ENCODE measurements around the gene IGFBP6.

The IGFBP6 gene
- total RNA-seq = 0.24 to 0.77 reads per million in 2 donors

- DNase-seq = peak; percentile 45
Measured at GRCh38 chr12:53097564-53098353, at the start of gene IGFBP6. Gene IGFBP6, plus strand, starts transcription at chr12:53097667. Its CDS starts 51 bp downstream, at chr12:53097718.

DNA sequence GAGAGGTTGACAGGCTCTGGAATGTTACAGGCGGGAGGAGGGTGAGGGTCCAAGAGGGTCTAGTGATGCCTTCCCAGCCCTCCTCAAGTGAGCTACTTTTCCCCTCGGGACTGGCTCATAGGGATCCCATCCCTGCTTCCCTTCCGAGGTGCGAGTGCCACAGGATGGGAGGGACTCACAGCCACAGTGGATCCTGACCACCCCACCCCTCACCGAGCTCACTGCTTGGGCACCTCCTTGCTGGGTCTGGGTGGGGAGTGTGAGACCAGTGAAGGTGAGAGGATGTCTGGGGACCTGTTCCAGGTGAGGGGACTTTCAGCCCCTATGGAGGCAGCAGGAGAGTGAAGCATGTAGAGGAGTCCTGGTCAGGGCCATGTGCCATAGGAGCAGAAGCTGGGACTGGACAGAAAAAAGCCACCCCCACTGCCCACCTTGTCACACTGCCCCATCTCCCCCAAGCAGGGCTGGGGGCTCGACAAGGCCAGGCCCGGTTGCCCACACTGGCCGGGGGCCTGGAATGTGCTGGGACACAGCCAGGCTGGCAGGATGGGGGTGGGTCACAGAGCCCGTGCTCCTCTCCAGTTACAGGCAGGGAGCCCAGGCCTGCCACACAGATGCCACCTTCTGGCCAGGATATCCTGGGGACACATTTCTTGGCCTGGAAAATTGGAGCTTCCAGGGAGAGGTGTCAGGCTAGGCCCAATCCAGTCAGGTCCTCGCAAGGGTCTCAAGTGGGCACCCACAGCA, 49.3 kb upstream of the IGFBP6 start:
- no peak for DNase-seq

DNA sequence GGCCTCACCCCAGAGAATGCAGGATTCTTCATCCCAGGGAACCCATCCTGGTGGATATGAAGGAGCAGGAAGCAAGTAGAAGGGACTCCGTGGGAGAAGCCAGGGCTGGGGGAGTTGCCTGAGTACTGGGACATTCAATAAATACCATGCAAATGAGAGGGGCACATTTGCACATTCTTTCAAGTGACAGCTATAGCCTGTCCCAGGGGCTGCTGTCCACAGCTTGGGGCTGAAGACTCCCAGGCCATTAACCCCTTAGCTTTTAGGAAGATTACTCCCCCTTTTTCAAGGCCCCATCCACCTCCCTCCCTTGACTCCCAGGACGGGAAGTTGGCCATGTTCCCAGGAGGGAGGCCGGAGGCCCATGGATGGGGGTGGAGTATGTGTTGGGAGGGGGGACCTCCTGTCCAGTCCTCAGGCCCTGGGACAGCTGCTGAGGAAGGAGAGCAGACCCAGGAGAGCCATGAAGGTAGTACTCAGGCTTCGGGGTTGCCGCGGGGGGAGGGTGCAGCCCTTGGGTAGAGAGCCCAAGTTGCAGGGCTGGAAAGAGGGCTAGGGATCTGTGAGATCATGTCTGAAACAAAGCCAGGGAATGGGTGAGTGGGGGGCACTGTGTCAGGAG, 48.6 kb upstream of the IGFBP6 start:
- DNase-seq = no peak

DNA sequence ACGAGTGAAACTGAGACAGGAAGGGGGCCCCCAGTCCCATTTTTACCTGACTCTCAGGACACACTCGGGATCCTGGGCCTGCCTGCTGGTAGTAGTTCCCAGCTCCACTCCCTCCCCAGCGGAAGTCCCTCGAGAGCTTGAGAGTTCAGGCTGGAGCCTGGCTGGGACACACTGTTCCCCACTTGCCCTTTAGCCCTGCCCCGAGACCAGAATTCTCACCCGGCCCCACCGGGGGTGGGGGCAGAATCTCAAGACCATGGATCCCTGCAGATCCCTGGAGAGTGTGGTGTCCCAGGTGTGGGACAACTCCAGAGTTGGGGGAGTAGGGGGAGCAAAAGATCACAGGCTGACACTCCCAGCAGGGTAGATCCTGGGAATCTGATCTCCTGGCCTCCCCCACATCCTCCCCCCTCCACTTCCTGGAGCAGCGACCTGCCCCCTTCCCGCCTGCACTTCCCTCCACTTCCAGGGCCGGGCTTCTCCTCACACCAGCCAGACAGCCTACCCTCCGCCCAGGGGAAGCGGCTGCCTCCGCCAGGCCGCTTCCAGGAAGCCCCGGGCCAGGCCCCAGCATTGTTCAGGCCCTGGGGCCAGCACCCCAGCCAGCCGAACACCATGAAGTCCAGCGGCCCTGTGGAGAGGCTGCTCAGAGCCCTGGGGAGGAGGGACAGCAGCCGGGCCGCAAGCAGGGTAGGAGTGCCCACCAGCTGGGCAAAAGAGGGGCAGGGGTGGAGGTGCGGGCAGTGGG, 47.7 kb upstream of the IGFBP6 start, which contains the start of gene TNS2:
Gene TNS2, plus strand, starts transcription at position 495 of the 748 bp plus-strand sequence. Its CDS starts 121 bp downstream, at position 616.
- DNase-seq = no peak

GRCh38 chr12:53050426-53051057, 46.9 kb upstream of the IGFBP6 start:
- DNase-seq = no peak

GRCh38 chr12:53051058-53051880, 46.2 kb upstream of the IGFBP6 start:
- DNase-seq = no peak

GRCh38 chr12:53051881-53052412, 45.5 kb upstream of the IGFBP6 start:
- DNase-seq = no peak

DNA sequence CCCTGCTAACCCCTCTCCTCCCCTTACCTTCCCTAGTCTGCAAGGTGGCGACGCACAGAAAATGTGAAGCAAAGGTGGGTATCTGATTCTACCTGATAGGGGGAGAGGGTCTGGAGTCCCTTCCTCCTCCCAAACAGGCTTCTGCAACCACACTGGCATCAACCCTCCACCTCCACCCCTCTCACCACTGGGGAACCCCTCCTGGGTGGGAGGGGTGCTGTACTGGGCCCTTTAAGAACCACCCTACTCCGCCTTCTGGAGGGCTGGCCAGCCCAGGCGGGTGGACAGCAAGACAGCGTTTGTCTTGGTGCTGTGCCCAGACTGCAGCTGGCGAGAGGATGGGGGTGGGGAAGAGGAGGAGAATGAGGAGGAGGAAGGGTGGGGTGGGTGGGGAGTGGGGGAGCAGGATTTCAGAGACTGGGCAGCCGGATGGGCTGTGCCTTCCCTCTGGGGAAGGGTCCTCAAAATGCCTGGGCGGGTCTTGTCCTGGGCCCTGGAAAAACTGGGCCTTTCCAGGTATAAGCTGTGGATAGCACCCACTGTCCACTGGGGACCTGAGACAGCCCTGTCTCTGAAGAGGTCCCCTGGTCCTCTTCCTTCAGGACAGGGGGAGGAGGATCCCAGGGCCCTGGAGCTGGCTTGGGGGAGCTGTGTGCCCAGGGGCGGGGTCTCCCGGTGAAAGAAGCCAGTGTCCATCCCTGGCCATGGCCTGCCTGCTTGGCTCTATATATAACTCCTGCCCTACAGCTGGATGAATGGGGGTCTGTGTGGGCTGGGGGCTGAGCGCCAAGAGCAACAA, 44.8 kb upstream of the IGFBP6 start:
- DNase-seq = no peak

DNA sequence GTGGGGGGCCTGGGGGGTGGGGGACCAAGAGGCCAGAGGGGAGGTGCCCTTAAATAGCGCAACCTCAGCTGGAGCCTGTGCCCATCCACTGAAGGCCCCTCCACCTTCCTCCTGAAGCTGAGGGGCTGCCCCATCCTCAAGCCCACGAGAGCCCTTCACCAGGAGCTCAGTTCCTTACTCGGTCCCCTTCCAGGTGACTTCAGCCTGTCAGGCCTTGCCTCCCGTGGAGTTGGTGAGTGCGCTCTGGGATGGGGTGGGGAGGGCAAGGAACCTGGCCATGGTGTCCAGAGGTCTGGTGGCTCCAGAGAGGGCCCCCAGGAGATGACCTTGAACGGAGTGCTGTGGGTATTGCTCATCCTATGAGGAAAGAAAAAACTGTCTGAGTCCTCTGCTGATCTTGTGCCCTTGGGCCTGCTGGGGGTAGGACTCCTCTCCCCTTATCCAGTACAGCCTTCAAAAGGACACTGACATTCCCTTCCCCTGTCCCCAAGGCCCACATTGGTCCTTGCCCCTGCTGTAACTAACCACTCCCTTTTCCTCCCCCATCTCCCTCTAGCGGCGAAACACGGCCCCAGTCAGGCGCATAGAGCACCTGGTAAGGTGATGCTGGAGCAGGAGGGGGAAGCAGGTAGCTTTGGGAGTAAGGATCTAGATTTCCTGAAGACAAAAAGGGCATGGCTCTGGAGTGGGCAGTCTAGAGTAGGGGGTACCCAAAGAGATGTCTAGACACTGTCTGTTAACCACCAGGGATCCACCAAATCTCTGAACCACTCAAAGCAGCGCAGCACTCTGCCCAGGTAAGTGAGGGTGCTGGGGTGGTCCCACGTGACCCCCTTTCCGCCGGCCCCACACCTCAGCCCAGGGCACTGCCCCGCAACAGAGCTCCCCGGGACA, 44.0 kb upstream of the IGFBP6 start:
- peak; percentile 59 for DNase-seq

DNA sequence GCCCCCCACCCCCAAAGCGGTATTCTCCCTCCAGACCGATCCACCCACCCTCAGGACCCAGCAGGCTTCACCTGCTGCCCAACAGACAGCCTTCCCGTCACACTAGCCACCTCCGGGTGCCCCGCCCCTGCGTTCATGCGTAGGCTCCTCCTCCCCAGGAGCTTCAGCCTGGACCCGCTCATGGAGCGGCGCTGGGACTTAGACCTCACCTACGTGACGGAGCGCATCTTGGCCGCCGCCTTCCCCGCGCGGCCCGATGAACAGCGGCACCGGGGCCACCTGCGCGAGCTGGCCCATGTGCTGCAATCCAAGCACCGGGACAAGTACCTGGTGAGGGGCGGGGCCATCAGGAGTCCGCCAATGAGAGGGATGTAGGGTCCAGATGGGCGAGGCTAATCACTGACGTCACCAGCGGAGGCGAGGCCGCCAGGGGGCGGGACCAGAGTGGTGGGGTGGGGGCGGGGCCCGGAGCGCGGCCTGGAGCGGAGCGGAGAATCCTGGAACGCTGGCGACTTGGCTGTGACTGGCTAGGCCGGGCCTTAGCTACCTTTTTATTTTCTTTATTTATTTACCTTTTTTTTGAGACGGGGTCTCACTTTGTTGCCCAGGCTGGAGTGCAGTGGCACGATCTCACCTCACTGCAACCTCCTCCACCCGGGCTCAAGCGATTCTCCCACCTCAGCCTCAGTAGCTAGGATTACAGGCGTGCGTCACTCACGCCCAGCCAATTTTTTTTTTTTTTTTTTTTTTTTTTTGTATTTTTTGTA, 43.2 kb upstream of the IGFBP6 start:
- peak; percentile 91 for DNase-seq

DNA sequence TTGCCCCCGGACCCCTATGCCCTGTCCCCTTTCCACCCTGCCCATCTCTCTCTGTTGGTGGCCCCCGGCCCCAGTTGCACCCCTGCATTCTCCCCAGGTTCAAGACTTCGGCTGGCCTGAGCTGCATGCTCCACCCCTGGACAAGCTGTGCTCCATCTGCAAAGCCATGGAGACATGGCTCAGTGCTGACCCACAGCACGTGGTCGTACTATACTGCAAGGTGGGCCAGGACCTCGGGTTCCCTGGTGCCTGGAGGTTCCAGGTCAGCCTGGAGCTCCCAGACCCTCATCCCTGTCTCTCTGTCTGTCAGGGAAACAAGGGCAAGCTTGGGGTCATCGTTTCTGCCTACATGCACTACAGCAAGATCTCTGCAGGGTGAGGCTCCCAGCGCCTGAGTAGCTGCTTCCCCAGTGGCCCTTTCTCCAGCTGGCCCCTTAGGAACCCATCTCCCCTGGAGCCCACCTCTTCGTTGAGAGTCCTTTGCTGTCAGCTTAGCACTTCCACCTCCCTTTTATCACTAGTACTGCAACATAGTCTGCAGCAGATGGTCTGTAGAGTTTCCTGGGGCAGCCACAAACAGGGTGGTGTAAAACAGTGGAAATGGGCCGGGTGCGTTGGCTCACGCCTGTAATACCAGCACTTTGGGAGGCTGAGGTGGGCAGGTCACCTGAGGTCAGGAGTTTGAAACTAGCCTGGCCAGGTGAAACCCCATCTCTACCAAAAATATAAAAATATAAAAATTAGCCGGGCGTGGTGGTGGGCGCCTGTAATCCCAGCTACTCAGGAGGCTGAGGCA, 41.8 kb upstream of the IGFBP6 start:
- no peak for DNase-seq

GRCh38 chr12:53056296-53056695, 41.2 kb upstream of the IGFBP6 start:
- no peak for DNase-seq

DNA sequence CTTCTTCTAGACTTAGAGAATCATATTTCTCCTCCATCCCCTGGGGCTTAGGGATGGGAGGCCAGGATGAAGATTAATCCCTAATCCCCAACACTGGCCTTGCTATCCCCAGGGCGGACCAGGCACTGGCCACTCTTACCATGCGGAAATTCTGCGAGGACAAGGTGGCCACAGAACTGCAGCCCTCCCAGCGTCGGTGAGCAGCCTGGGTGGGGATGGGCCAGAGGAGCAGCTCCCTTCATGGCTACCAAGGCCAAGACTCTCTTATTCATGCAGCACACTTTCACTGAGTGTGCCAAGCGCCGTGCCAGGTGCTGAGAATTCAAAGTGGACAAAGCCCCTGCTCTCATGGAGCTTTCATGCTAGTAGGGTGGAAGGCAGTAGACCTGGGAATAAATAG, 40.6 kb upstream of the IGFBP6 start:
- no peak for DNase-seq

DNA sequence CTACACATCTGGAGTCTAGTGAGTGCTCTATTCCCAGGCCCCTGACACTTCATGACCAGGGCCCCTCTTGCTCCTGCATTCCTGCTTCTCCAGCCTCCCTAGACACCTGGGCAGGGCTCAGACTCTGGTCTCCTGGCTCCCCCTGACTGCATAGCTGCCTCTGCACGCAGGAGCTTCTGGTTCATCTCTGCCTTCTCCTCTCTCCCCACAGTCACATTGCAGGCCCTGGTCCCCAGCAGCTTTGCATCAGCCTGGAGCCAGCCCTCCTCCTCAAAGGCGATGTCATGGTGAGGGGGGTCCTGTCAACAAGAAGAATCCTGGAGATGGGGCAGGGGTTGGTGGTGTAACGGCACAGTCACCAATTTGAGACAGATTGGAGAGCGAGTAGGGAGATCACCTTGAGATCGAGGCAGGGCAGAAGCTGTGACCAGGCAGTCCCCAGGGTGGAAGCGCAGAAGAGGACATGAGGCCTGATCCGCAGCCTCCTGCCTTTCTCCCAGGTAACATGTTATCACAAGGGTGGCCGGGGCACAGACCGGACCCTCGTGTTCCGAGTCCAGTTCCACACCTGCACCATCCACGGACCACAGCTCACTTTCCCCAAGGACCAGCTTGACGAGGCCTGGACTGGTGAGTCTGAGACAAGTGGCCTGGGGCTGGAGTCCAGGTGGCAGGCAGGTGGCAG, 39.5 kb upstream of the IGFBP6 start:
- DNase-seq = no peak

GRCh38 chr12:53058674-53059433, 38.6 kb upstream of the IGFBP6 start:
- no peak for DNase-seq
